Effector memory CD4-positive, alpha-beta T cell (primary cell): Measurements from ENCODE around the gene NXF2.

Experiments
- DNase-seq, 3 donors: peaks; one replicate each; pipeline ENCODE4 v3.0.0-alpha.2; 2020
- H3K27ac ChIP-seq: 2 replicates; pipeline ENCODE4 v1.7.0; 2013; ENCODE audit warnings: mild to moderate bottlenecking, low read length, moderate library complexity; ENCODE audit not compliant: insufficient read depth, poor library complexity, severe bottlenecking
- H3K27me3 ChIP-seq: replicated peaks from 2 replicates; pipeline ENCODE4 v1.7.0; 2013; ENCODE audit warnings: mild to moderate bottlenecking, low read length; ENCODE audit not compliant: insufficient read depth, control insufficient read depth, poor library complexity, severe bottlenecking
- H3K36me3 ChIP-seq: 2 replicates; pipeline ENCODE4 v1.7.0; 2013; ENCODE audit warnings: mild to moderate bottlenecking, low read length, moderate library complexity; ENCODE audit not compliant: control insufficient read depth, insufficient read depth
- H3K4me1 ChIP-seq: 2 replicates; pipeline ENCODE4 v1.7.0; 2013; ENCODE audit warnings: low read length, mild to moderate bottlenecking; ENCODE audit not compliant: control insufficient read depth, insufficient read depth, poor library complexity, severe bottlenecking
- H3K4me3 ChIP-seq: 2 replicates; pipeline ENCODE4 v1.7.0; 2013; ENCODE audit warnings: low read length, low read depth, mild to moderate bottlenecking; ENCODE audit not compliant: insufficient read depth, poor library complexity, severe bottlenecking
- H3K9me3 ChIP-seq: 2 replicates; pipeline ENCODE4 v1.7.0; 2013; ENCODE audit warnings: mild to moderate bottlenecking, low read length, moderate library complexity; ENCODE audit not compliant: control insufficient read depth

Gene NXF2

DNA sequence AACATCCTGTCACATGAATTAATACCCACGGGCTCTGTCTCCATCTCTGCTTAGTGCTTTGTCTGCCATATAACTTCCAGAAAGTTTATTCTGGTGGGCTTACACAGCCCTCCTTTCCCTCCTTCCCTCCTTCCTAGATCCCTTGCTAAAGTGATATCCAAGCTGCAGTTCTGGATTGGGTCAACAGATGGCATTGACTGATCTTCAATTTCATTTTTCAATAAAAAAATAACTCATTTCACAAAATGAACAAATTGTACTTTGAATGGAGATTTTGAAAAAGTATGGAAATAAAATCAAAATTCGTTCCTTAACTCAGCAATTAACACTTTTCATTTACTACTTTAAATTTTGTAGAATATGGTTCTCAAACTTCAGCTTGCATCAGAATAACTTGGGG, 94.9 kb downstream of the NXF2 start:
- Histone ChIP-seq H3K9me3 (no peaks in the 10 kb centered on the region), H3K27me3 (no peaks in the 10 kb centered on the region), H3K36me3 (no peaks in the 10 kb centered on the region), H3K4me3 (no peak overlapping the region), H3K4me1 (no peaks in the 10 kb centered on the region), H3K27ac (no peak overlapping the region)
- DNase-seq = no peak

DNA sequence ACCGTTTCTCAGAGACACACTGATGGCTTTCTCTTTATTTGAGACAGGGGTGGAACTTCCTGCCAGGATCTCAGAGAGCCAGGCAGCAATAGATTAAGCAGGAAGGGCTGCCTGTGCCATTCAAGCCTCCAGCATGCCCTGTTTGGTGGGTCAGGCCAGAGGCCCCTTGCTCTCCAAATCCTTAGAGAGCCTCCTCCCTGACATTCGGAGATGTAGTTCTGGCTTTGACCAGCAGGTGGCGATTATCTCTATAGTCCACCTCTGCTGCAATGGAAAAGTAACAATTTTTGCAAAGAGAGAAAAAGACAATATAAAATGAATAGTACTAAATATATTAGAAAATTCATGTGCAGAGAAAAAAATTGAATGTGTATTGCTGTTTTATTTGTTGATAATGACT, 98.9 kb downstream of the NXF2 start:
- Histone ChIP-seq H3K4me3 (no peak overlapping the region), H3K9me3 (no peaks in the 10 kb centered on the region), H3K27ac (no peak overlapping the region), H3K36me3 (no peaks in the 10 kb centered on the region), H3K27me3 (no peaks in the 10 kb centered on the region), H3K4me1 (no peaks in the 10 kb centered on the region)
- peak; percentile 13 to 52 (median 24) for DNase-seq
